ENCODE data around the gene KCNJ9.

KCNJ9 gene

DNA sequence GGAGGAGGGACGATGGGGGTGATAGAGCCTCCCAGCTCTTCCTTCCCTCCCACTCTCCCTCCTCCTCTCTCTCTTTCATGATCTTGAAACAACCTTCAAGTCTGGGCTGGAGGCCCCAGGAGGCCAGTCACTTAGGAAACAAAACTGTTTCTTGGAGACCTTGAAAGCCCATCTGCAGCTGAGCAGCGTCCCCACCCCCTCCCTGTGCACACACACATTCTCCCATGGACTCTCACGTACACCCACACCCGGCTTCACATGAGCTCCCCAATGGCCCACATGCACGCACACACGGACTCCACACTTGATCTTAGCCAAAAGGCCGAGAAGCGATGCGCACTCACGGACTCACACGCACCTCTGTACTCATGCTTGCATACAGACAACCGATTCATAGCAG lies 31.0 kb downstream of the KCNJ9 start:
- Histone ChIP-seq H3K36me3 (ENCODE audit: insufficient read depth, low read length) (no peaks in the 10 kb centered on the region), H3K9ac (ENCODE audit: low read depth, low read length, poor library complexity, severe bottlenecking) (no peak overlapping the region), H3K79me2 (ENCODE audit: insufficient read depth, low read length) (no peaks in the 10 kb centered on the region), H3K27me3 (ENCODE audit: insufficient read depth, low read length, poor library complexity, severe bottlenecking) (no peaks in the 10 kb centered on the region), H2AFZ (ENCODE audit: low read length) (no peak overlapping the region), H3K4me2 (ENCODE audit: low read depth, low read length, poor library complexity, severe bottlenecking) (no peak overlapping the region), H3K4me1 (ENCODE audit: insufficient read depth, low read length, poor library complexity, severe bottlenecking) (no peaks in the 10 kb centered on the region), H3K4me3 (ENCODE audit: low read length, poor library complexity, severe bottlenecking) (no peak overlapping the region), H3K9me2 (replicated peaks; ENCODE audit: low read depth, low read length) (no peaks in the 10 kb centered on the region), H4K20me1 (ENCODE audit: insufficient read depth, low read length, poor library complexity, severe bottlenecking) (no peaks in the 10 kb centered on the region), H3K9me3 (ENCODE audit: insufficient read depth, low read depth, low read length) (no peaks in the 10 kb centered on the region), H3F3A (ENCODE audit: low read depth) (no peaks in the 10 kb centered on the region)
- TF ChIP-seq, protein P1, sequence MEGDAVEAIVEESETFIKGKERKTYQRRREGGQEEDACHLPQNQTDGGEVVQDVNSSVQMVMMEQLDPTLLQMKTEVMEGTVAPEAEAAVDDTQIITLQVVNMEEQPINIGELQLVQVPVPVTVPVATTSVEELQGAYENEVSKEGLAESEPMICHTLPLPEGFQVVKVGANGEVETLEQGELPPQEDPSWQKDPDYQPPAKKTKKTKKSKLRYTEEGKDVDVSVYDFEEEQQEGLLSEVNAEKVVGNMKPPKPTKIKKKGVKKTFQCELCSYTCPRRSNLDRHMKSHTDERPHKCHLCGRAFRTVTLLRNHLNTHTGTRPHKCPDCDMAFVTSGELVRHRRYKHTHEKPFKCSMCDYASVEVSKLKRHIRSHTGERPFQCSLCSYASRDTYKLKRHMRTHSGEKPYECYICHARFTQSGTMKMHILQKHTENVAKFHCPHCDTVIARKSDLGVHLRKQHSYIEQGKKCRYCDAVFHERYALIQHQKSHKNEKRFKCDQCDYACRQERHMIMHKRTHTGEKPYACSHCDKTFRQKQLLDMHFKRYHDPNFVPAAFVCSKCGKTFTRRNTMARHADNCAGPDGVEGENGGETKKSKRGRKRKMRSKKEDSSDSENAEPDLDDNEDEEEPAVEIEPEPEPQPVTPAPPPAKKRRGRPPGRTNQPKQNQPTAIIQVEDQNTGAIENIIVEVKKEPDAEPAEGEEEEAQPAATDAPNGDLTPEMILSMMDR (conservative IDR thresholded peaks at IDR 0.05; ENCODE audit: low read length), result no peak
- TF ChIP-seq EZH2phosphoT487 (IDR thresholded peaks at IDR 0.05; ENCODE audit: borderline replicate concordance), result no peak

DNA sequence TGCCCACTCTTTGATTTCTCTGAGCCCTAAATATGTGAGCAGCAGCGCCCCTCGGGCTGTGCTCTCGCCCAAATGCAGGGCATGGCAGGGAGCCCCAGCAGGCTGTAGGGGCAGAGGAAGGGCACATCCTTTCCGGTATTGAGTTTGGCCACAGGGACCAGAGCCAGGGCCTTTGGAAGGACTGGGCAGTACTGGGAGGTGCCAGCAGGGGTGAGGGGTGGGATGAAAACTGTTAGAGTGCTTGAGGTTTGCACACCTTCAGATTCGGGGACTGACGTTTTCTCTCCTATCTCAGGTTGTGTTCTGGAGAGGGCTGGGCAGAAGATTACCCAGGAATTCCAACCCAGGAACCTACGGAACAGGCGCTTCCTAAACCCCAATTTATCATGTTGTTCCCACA lies 32.1 kb downstream of the KCNJ9 start:
- TF ChIP-seq, protein P1 (conservative IDR thresholded peaks at IDR 0.05; ENCODE audit: low read length), result no peak
- TF ChIP-seq EZH2phosphoT487 (IDR thresholded peaks at IDR 0.05; ENCODE audit: borderline replicate concordance), result no peak
- H3K9me3 ChIP-seq (ENCODE audit: insufficient read depth, low read depth, low read length), result no peaks in the 10 kb centered on the region

DNA sequence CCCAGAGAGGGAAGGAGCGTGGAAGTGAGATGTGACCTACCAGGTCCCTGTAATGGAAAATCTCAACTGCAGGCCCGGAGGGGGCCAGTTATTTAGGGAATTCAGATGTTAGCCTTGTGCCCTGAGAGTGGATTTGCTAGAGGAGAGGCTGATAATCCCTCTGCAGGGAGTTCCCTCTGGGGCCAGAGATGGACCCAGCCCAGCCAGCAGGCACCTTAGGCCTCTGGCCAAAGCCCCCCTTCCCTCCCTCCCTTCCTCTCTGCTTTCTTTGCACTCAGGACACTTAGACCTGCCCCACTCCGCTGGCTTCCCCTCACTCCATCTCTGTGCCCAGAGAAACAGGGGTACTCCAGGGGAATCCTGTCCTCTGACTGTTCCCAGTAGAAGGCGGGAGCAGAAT lies 32.7 kb downstream of the KCNJ9 start:
- Histone ChIP-seq H3K9ac (ENCODE audit: low read depth, low read length, poor library complexity, severe bottlenecking) (no peak overlapping the region), H3K79me2 (ENCODE audit: insufficient read depth, low read length) (no peaks in the 10 kb centered on the region), H3K27me3 (ENCODE audit: insufficient read depth, low read length, poor library complexity, severe bottlenecking) (no peaks in the 10 kb centered on the region), H3F3A (ENCODE audit: low read depth) (no peaks in the 10 kb centered on the region), H3K9me3 (ENCODE audit: insufficient read depth, low read depth, low read length) (no peaks in the 10 kb centered on the region), H3K9me2 (replicated peaks; ENCODE audit: low read depth, low read length) (no peaks in the 10 kb centered on the region), H3K4me1 (ENCODE audit: insufficient read depth, low read length, poor library complexity, severe bottlenecking) (no peaks in the 10 kb centered on the region), H3K4me2 (ENCODE audit: low read depth, low read length, poor library complexity, severe bottlenecking) (no peak overlapping the region), H3K4me3 (ENCODE audit: low read length, poor library complexity, severe bottlenecking) (no peak overlapping the region), H2AFZ (ENCODE audit: low read length) (no peak overlapping the region), H4K20me1 (ENCODE audit: insufficient read depth, low read length, poor library complexity, severe bottlenecking) (no peaks in the 10 kb centered on the region), H3K36me3 (ENCODE audit: insufficient read depth, low read length) (no peaks in the 10 kb centered on the region)
- TF ChIP-seq, protein P1 (conservative IDR thresholded peaks at IDR 0.05; ENCODE audit: low read length), result no peak
- no peak for TF ChIP-seq EZH2phosphoT487 (IDR thresholded peaks at IDR 0.05; ENCODE audit: borderline replicate concordance)

More for the DNA sequence above, 32.1 kb downstream of the KCNJ9 start:
- Histone ChIP-seq H3K9ac (ENCODE audit: low read depth, low read length, poor library complexity, severe bottlenecking) (no peak overlapping the region), H4K20me1 (ENCODE audit: insufficient read depth, low read length, poor library complexity, severe bottlenecking) (no peaks in the 10 kb centered on the region), H3K9me2 (replicated peaks; ENCODE audit: low read depth, low read length) (no peaks in the 10 kb centered on the region), H3K27me3 (ENCODE audit: insufficient read depth, low read length, poor library complexity, severe bottlenecking) (no peaks in the 10 kb centered on the region), H2AFZ (ENCODE audit: low read length) (no peak overlapping the region), H3F3A (ENCODE audit: low read depth) (no peaks in the 10 kb centered on the region), H3K79me2 (ENCODE audit: insufficient read depth, low read length) (no peaks in the 10 kb centered on the region), H3K4me2 (ENCODE audit: low read depth, low read length, poor library complexity, severe bottlenecking) (no peak overlapping the region), H3K4me3 (ENCODE audit: low read length, poor library complexity, severe bottlenecking) (no peak overlapping the region), H3K36me3 (ENCODE audit: insufficient read depth, low read length) (no peaks in the 10 kb centered on the region), H3K4me1 (ENCODE audit: insufficient read depth, low read length, poor library complexity, severe bottlenecking) (no peaks in the 10 kb centered on the region)
